GM19372 (cell line): ENCODE measurements around the gene CYP17A1.
"Not testable (repeated sequence)": the region's sequence is repeated elsewhere in the genome, so short reads cannot be mapped to it uniquely, and the experiment has no call there.

Source experiments
- ATAC-seq: cut with Tn5 transposase; IDR thresholded peaks from one replicate; pipeline ENCODE4 v1.9.1; 2021; ENCODE audit warnings: mild to moderate bottlenecking, low read depth, moderate library complexity; ENCODE audit not compliant: unreplicated experiment

The CYP17A1 gene

GRCh38 chr10:102837230-102837721, at the start of gene CYP17A1:
Gene CYP17A1 (minus strand): TSS chr10:102837413. CDS start chr10:102837361, 52 bp downstream.
- no peak for ATAC-seq

- ATAC-seq: no peak
These were observed 43.0 kb upstream of the CYP17A1 start for GRCh38 chr10:102880256-102880655.

- ATAC-seq: no peak
These were observed 41.4 kb upstream of the CYP17A1 start for GRCh38 chr10:102878629-102879028.

- no peak for ATAC-seq
These were observed 39.5 kb upstream of the CYP17A1 start for GRCh38 chr10:102876747-102877153.

GRCh38 chr10:102872163-102872562, 35.0 kb upstream of the CYP17A1 start:
- no peak for ATAC-seq

GRCh38 chr10:102870221-102870620, 33.0 kb upstream of the CYP17A1 start:
- no peak for ATAC-seq

GRCh38 chr10:102869258-102870198, 32.3 kb upstream of the CYP17A1 start, which contains the start of gene AS3MT:
Gene AS3MT (plus strand): TSS chr10:102869470. CDS start chr10:102869593, 123 bp downstream.
- ATAC-seq: no peak

GRCh38 chr10:102868911-102869257, 31.7 kb upstream of the CYP17A1 start:
- ATAC-seq: no peak

- ATAC-seq: no peak
These were observed 28.4 kb upstream of the CYP17A1 start for GRCh38 chr10:102865620-102866019.

- ATAC-seq: no peak
These were observed 26.4 kb upstream of the CYP17A1 start for GRCh38 chr10:102863660-102864059.

- ATAC-seq: no peak
These were observed 22.7 kb upstream of the CYP17A1 start for GRCh38 chr10:102859911-102860310.

GRCh38 chr10:102856758-102857424, 19.7 kb upstream of the CYP17A1 start:
- ATAC-seq: no peak

GRCh38 chr10:102855731-102856436, 18.7 kb upstream of the CYP17A1 start:
- not testable (repeated sequence) for ATAC-seq

- ATAC-seq: not testable (repeated sequence)
These were observed 16.0 kb upstream of the CYP17A1 start for GRCh38 chr10:102853237-102853636.

- ATAC-seq: no peak
These were observed 12.9 kb upstream of the CYP17A1 start for GRCh38 chr10:102850025-102850518.

GRCh38 chr10:102845352-102845902, 8.2 kb upstream of the CYP17A1 start:
- no peak for ATAC-seq

- ATAC-seq: not testable (repeated sequence)
These were observed 7.1 kb upstream of the CYP17A1 start for GRCh38 chr10:102844190-102844776.

GRCh38 chr10:102843139-102843538, 5.9 kb upstream of the CYP17A1 start:
- not testable (repeated sequence) for ATAC-seq

- ATAC-seq: no peak
These were observed 4.7 kb upstream of the CYP17A1 start for GRCh38 chr10:102841827-102842345.
